OCI-M1 (cell line): ENCODE data around the gene COL4A6.

Experiments used
- DNase-seq: peaks from one replicate; lab custom pipeline; 2025; lab: John Stamatoyannopoulos, UW

COL4A6 gene

GRCh38 chrX:108331126-108331909, 106.9 kb downstream of the COL4A6 start:
- no peak for DNase-seq

GRCh38 chrX:108323751-108324150, 114.5 kb downstream of the COL4A6 start:
- DNase-seq, result no peak

GRCh38 chrX:108322234-108322633, 116.0 kb downstream of the COL4A6 start:
- DNase-seq, result peak; percentile 2

GRCh38 chrX:108316456-108316855, 121.8 kb downstream of the COL4A6 start:
- DNase-seq, result no peak

- no peak for DNase-seq
Observed at GRCh38 chrX:108313669-108314068, 124.6 kb downstream of the COL4A6 start.

- no peak for DNase-seq
Observed at GRCh38 chrX:108312957-108313356, 125.3 kb downstream of the COL4A6 start.

GRCh38 chrX:108312011-108312410, 126.2 kb downstream of the COL4A6 start:
- no peak for DNase-seq

GRCh38 chrX:108310506-108310905, 127.7 kb downstream of the COL4A6 start:
- no peak for DNase-seq

- DNase-seq, result no peak
Observed at GRCh38 chrX:108309144-108309543, 129.1 kb downstream of the COL4A6 start.

- no peak for DNase-seq
Observed at GRCh38 chrX:108307132-108308085, 130.8 kb downstream of the COL4A6 start.

- no peak for DNase-seq
Observed at GRCh38 chrX:108306086-108306485, 132.1 kb downstream of the COL4A6 start.

- DNase-seq, result no peak
Observed at GRCh38 chrX:108304757-108305156, 133.5 kb downstream of the COL4A6 start.

GRCh38 chrX:108304210-108304609, 134.0 kb downstream of the COL4A6 start:
- peak; percentile 36 for DNase-seq

GRCh38 chrX:108303682-108304081, 134.5 kb downstream of the COL4A6 start:
- no peak for DNase-seq

- DNase-seq, result no peak
Observed at GRCh38 chrX:108299704-108300103, 138.5 kb downstream of the COL4A6 start.

- no peak for DNase-seq
Observed at GRCh38 chrX:108299101-108299591, 139.1 kb downstream of the COL4A6 start.

GRCh38 chrX:108298165-108298602, 140.0 kb downstream of the COL4A6 start:
- DNase-seq, result no peak

GRCh38 chrX:108297290-108297689, 140.9 kb downstream of the COL4A6 start:
- DNase-seq, result no peak

GRCh38 chrX:108292053-108292452, 146.2 kb downstream of the COL4A6 start:
- DNase-seq, result no peak

GRCh38 chrX:108285918-108286317, 152.3 kb downstream of the COL4A6 start:
- DNase-seq, result no peak

GRCh38 chrX:108285356-108285755, 152.9 kb downstream of the COL4A6 start:
- DNase-seq, result no peak

- no peak for DNase-seq
Observed at GRCh38 chrX:108275732-108276131, 162.5 kb downstream of the COL4A6 start.

GRCh38 chrX:108271397-108271787, 166.8 kb downstream of the COL4A6 start:
- no peak for DNase-seq
